ENCODE measurements around the gene LLGL2. TPM values are rescaled to one million over a fixed set of nuclear protein-coding genes. Genes with fewer than 3 reads are reported as not detected.

The LLGL2 gene
- total RNA-seq, 1 donor from 2014 or later: 44.5 TPM

- TF ChIP-seq, protein P1, sequence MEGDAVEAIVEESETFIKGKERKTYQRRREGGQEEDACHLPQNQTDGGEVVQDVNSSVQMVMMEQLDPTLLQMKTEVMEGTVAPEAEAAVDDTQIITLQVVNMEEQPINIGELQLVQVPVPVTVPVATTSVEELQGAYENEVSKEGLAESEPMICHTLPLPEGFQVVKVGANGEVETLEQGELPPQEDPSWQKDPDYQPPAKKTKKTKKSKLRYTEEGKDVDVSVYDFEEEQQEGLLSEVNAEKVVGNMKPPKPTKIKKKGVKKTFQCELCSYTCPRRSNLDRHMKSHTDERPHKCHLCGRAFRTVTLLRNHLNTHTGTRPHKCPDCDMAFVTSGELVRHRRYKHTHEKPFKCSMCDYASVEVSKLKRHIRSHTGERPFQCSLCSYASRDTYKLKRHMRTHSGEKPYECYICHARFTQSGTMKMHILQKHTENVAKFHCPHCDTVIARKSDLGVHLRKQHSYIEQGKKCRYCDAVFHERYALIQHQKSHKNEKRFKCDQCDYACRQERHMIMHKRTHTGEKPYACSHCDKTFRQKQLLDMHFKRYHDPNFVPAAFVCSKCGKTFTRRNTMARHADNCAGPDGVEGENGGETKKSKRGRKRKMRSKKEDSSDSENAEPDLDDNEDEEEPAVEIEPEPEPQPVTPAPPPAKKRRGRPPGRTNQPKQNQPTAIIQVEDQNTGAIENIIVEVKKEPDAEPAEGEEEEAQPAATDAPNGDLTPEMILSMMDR (IDR thresholded peaks at IDR 0.05; ENCODE audit: insufficient read depth, low read length, severe bottlenecking): no peak
Measured at GRCh38 chr17:75536366-75536765, 10.9 kb downstream of the LLGL2 start.

GRCh38 chr17:75539967-75540729, 14.7 kb downstream of the LLGL2 start:
- DNase-seq (ENCODE audit: low read depth): peak; percentile 35
- TF ChIP-seq, protein P1 (IDR thresholded peaks at IDR 0.05; ENCODE audit: insufficient read depth, low read length, severe bottlenecking): no peak
- H3K4me3 ChIP-seq (ENCODE audit: low read depth, low read length): no peak overlapping the region
- H3K27me3 ChIP-seq (ENCODE audit: control insufficient read depth, insufficient read depth, low read length): no peaks in the 10 kb centered on the region
- peak; percentile 23 for FAIRE-seq
- peaks cover 1% of the 10 kb centered on the region for H3K36me3 ChIP-seq (ENCODE audit: control insufficient read depth, insufficient read depth, low read length)

More at GRCh38 chr17:75536366-75536765, 10.9 kb downstream of the LLGL2 start:
- DNase-seq (ENCODE audit: low read depth) (no peak), FAIRE-seq (no peak)
- H3K27me3 ChIP-seq (ENCODE audit: control insufficient read depth, insufficient read depth, low read length): no peaks in the 10 kb centered on the region
- no peak overlapping the region for H3K4me3 ChIP-seq (ENCODE audit: low read depth, low read length)
- peaks cover 2% of the 10 kb centered on the region for H3K36me3 ChIP-seq (ENCODE audit: control insufficient read depth, insufficient read depth, low read length)

DNA sequence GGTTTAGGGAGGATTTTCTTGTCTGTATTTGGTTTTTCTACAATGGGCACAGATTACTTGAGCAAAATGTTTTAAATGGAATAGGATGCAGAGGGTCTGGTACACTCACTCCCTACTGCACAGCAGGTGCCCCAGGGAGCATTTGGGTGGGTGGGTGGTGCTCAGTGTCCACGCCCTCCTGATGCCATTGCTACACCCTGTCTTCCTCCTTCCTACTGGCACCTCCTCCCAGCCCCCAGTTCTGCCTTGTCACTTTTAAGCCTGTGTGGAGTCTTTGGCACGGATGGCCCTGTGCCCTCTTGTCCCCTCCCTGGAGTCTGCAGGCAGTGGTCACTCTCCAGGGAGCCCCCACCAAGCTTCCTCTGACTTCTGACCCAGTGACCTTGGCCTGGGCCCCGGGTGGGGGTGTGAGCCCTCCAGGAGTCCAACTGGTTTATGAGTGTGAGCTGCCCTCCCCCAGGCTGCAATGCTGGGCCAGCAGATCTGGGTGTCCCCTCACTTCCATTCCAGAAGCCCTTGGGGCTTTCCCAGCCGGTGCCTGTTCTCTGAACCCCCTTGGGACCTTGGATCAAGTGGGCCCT, 15.5 kb downstream of the LLGL2 start:
- Histone ChIP-seq H3K27me3 (ENCODE audit: control insufficient read depth, insufficient read depth, low read length) (no peaks in the 10 kb centered on the region), H3K36me3 (ENCODE audit: control insufficient read depth, insufficient read depth, low read length) (peaks cover 1% of the 10 kb centered on the region), H3K4me3 (ENCODE audit: low read depth, low read length) (no peak overlapping the region)
- DNase-seq (ENCODE audit: low read depth) (no peak), FAIRE-seq (peak; percentile 96)
- TF ChIP-seq, protein P1 (IDR thresholded peaks at IDR 0.05; ENCODE audit: insufficient read depth, low read length, severe bottlenecking): no peak

GRCh38 chr17:75542229-75542628, 16.7 kb downstream of the LLGL2 start:
- H3K4me3 ChIP-seq (ENCODE audit: low read depth, low read length): no peak overlapping the region
- TF ChIP-seq, protein P1 (IDR thresholded peaks at IDR 0.05; ENCODE audit: insufficient read depth, low read length, severe bottlenecking): no peak
- no peak for FAIRE-seq

DNA sequence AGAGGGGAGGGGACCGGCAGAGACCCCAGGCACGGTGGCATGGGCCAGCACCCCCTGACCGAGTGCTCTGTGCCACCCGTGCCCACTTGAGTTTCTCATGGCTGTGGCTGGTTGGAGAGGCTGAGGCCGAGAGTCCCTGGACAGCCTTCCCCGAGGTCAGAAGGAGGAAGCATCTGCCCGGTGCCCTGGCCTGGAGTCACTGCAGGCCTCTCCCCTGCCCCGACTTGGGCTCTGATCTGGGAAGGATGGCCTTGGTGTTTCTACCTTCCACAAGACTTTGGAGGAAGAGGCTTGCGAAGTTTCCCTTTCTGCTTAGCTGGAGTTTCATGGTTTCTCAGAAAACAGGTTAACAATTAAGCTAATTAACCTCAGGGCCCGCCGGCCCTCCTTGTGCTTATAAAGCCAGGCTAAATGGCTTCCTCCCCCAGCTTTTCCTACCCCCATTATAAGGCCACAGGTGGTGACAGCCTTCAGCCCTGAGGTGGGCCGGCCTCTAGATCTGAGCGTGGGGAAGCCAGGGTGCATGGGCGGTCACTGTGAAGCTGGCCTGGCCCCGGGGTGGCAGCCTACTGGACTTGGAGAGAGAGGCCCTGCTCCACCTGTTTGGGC, 17.3 kb downstream of the LLGL2 start:
- no peak for DNase-seq (ENCODE audit: low read depth)
- no peak for FAIRE-seq
- Histone ChIP-seq H3K36me3 (ENCODE audit: control insufficient read depth, insufficient read depth, low read length) (peaks cover 1% of the 10 kb centered on the region), H3K4me3 (ENCODE audit: low read depth, low read length) (no peak overlapping the region), H3K27me3 (ENCODE audit: control insufficient read depth, insufficient read depth, low read length) (no peaks in the 10 kb centered on the region)
- TF ChIP-seq, protein P1 (IDR thresholded peaks at IDR 0.05; ENCODE audit: insufficient read depth, low read length, severe bottlenecking): no peak

More at GRCh38 chr17:75542229-75542628, 16.7 kb downstream of the LLGL2 start:
- Histone ChIP-seq H3K27me3 (ENCODE audit: control insufficient read depth, insufficient read depth, low read length) (no peaks in the 10 kb centered on the region), H3K36me3 (ENCODE audit: control insufficient read depth, insufficient read depth, low read length) (peaks cover 1% of the 10 kb centered on the region)
- DNase-seq (ENCODE audit: low read depth): no peak
